Mucosa of stomach (tissue), 1 donor: Measurements from ENCODE around the gene SPOCK2.
"Not testable (repeated sequence)": the region's sequence is repeated elsewhere in the genome, so short reads cannot be mapped to it uniquely, and the experiment has no call there.

Source experiments
- H3K27me3 ChIP-seq: one replicate; pipeline ENCODE4 v1.7.0; 2013; ENCODE audit warnings: mild to moderate bottlenecking, low read length; ENCODE audit not compliant: control insufficient read depth, insufficient read depth
- H3K36me3 ChIP-seq: one replicate; pipeline ENCODE4 v1.7.0; 2013; ENCODE audit warnings: low read length; ENCODE audit not compliant: control insufficient read depth, insufficient read depth
- H3K4me1 ChIP-seq: one replicate; pipeline ENCODE4 v1.7.0; 2013; ENCODE audit warnings: mild to moderate bottlenecking, low read length; ENCODE audit not compliant: control insufficient read depth, insufficient read depth
- H3K4me3 ChIP-seq: one replicate; pipeline ENCODE4 v1.7.0; 2013; ENCODE audit warnings: low read length
- H3K9ac ChIP-seq: one replicate; pipeline ENCODE4 v1.7.0; 2013; ENCODE audit warnings: mild to moderate bottlenecking, low read length, moderate library complexity
- H3K9me3 ChIP-seq: one replicate; pipeline ENCODE4 v1.7.0; 2013; ENCODE audit warnings: mild to moderate bottlenecking, low read length, moderate library complexity; ENCODE audit not compliant: control insufficient read depth
- donor health status: Pancreatic carcinoma.

SPOCK2 gene

GRCh38 chr10:72035252-72035887 is 53.0 kb downstream of the SPOCK2 start:
- Histone ChIP-seq H3K36me3 (no peaks in the 10 kb centered on the region), H3K9ac (no peak overlapping the region), H3K4me1 (no peaks in the 10 kb centered on the region), H3K4me3 (no peak overlapping the region), H3K9me3 (no peaks in the 10 kb centered on the region), H3K27me3 (peaks cover 5% of the 10 kb centered on the region)

- H3K9ac ChIP-seq, result no peak overlapping the region
These were observed 53.6 kb downstream of the SPOCK2 start for GRCh38 chr10:72034761-72035160.

GRCh38 chr10:72034040-72034499 is 54.3 kb downstream of the SPOCK2 start:
- Histone ChIP-seq H3K9ac (no peak overlapping the region), H3K4me3 (no peak overlapping the region)

More at GRCh38 chr10:72034761-72035160, 53.6 kb downstream of the SPOCK2 start:
- H3K36me3 ChIP-seq, result no peaks in the 10 kb centered on the region
- H3K9me3 ChIP-seq, result no peaks in the 10 kb centered on the region
- no peak overlapping the region for H3K4me3 ChIP-seq
- no peaks in the 10 kb centered on the region for H3K4me1 ChIP-seq
- H3K27me3 ChIP-seq, result peaks cover 5% of the 10 kb centered on the region

GRCh38 chr10:72032409-72033162 is 55.8 kb downstream of the SPOCK2 start:
- H3K9me3 ChIP-seq, H3K36me3 ChIP-seq, H3K4me3 ChIP-seq, H3K4me1 ChIP-seq, H3K27me3 ChIP-seq, H3K9ac ChIP-seq: not testable (repeated sequence)

More at GRCh38 chr10:72034040-72034499, 54.3 kb downstream of the SPOCK2 start:
- Histone ChIP-seq H3K9me3 (no peaks in the 10 kb centered on the region), H3K27me3 (peaks cover 5% of the 10 kb centered on the region), H3K4me1 (no peaks in the 10 kb centered on the region), H3K36me3 (no peaks in the 10 kb centered on the region)

- no peaks in the 10 kb centered on the region for H3K36me3 ChIP-seq
- H3K27me3 ChIP-seq, result peaks cover 5% of the 10 kb centered on the region
- H3K4me3 ChIP-seq, result no peak overlapping the region
- no peak overlapping the region for H3K9ac ChIP-seq
- H3K4me1 ChIP-seq, result no peaks in the 10 kb centered on the region
- no peaks in the 10 kb centered on the region for H3K9me3 ChIP-seq
These were observed 56.6 kb downstream of the SPOCK2 start for GRCh38 chr10:72031706-72032105.

- no peak overlapping the region for H3K4me3 ChIP-seq
- no peaks in the 10 kb centered on the region for H3K4me1 ChIP-seq
- H3K9me3 ChIP-seq, result no peaks in the 10 kb centered on the region
- H3K36me3 ChIP-seq, result no peaks in the 10 kb centered on the region
- peaks cover 5% of the 10 kb centered on the region for H3K27me3 ChIP-seq
- H3K9ac ChIP-seq, result no peak overlapping the region
These were observed 57.4 kb downstream of the SPOCK2 start for GRCh38 chr10:72030762-72031543.

- Histone ChIP-seq H3K9me3 (no peaks in the 10 kb centered on the region), H3K27me3 (peaks cover 5% of the 10 kb centered on the region), H3K36me3 (no peaks in the 10 kb centered on the region), H3K4me1 (no peaks in the 10 kb centered on the region), H3K4me3 (no peak overlapping the region), H3K9ac (no peak overlapping the region)
These were observed 58.9 kb downstream of the SPOCK2 start for GRCh38 chr10:72029414-72029813.

- Histone ChIP-seq H3K36me3 (no peaks in the 10 kb centered on the region), H3K9me3 (no peaks in the 10 kb centered on the region), H3K4me3 (no peak overlapping the region), H3K4me1 (no peaks in the 10 kb centered on the region), H3K27me3 (peaks cover 5% of the 10 kb centered on the region), H3K9ac (no peak overlapping the region)
These were observed 60.9 kb downstream of the SPOCK2 start for GRCh38 chr10:72027498-72027897.

GRCh38 chr10:72026278-72027111 is 61.9 kb downstream of the SPOCK2 start:
- no peak overlapping the region for H3K4me3 ChIP-seq
- H3K9ac ChIP-seq, result no peak overlapping the region
- peaks cover 5% of the 10 kb centered on the region for H3K27me3 ChIP-seq
- no peaks in the 10 kb centered on the region for H3K36me3 ChIP-seq
- H3K4me1 ChIP-seq, result no peaks in the 10 kb centered on the region
- no peaks in the 10 kb centered on the region for H3K9me3 ChIP-seq

- H3K9me3 ChIP-seq, result no peaks in the 10 kb centered on the region
- H3K4me1 ChIP-seq, result no peaks in the 10 kb centered on the region
- H3K4me3 ChIP-seq, result no peak overlapping the region
- H3K36me3 ChIP-seq, result no peaks in the 10 kb centered on the region
- H3K9ac ChIP-seq, result no peak overlapping the region
- peaks cover 7% of the 10 kb centered on the region for H3K27me3 ChIP-seq
These were observed 62.5 kb downstream of the SPOCK2 start for GRCh38 chr10:72025832-72026231.

GRCh38 chr10:72025400-72025799 is 63.0 kb downstream of the SPOCK2 start:
- Histone ChIP-seq H3K4me1 (no peaks in the 10 kb centered on the region), H3K27me3 (peaks cover 5% of the 10 kb centered on the region), H3K9ac (no peak overlapping the region), H3K9me3 (no peaks in the 10 kb centered on the region), H3K4me3 (no peak overlapping the region), H3K36me3 (no peaks in the 10 kb centered on the region)
